ENCODE measurements around the gene SDCBP2. TPM values are rescaled to one million over a fixed set of nuclear protein-coding genes. Genes with fewer than 3 reads are reported as not detected.

The SDCBP2 gene
- total and polyA plus RNA-seq, 4 donors, result 1.9 to 6.1 (median 4.7) TPM

- no peak overlapping the region for H3K4me3 ChIP-seq (ENCODE audit: low read depth in 1 of 3, low read length in 3 of 3)
- peak; percentile 57 for DNase-seq (ENCODE audit: low spot score)
- TF ChIP-seq ZBTB33 (IDR thresholded peaks at IDR 0.05) (no peak), RAD21 (IDR thresholded peaks at IDR 0.05) (peak in 1 of 2 donors; percentile 47), FOXA2 (IDR thresholded peaks at IDR 0.05) (no peak), SP1 (IDR thresholded peaks at IDR 0.05) (peak; percentile 91), EGR1 (IDR thresholded peaks at IDR 0.05; ENCODE audit: low read depth in 2 of 2) (no peak), YY1 (IDR thresholded peaks at IDR 0.05) (peak; percentile 62), MAX (IDR thresholded peaks at IDR 0.05) (peak; percentile 31), HNF4A (conservative IDR thresholded peaks at IDR 0.05) (peak; percentile 94 to 96), HNF4G (IDR thresholded peaks at IDR 0.05) (peak; percentile 95), RXRA (IDR thresholded peaks at IDR 0.05) (peak; percentile 84 to 90), REST (IDR thresholded peaks at IDR 0.05) (peak; percentile 11), JUND (IDR thresholded peaks at IDR 0.05) (peak in 1 of 2 donors; percentile 18)
Observed at GRCh38 chr20:1327827-1328679, 886 bp downstream of the SDCBP2 start.

GRCh38 chr20:1327241-1327653 lies 1.7 kb downstream of the SDCBP2 start:
- TF ChIP-seq SP1 (IDR thresholded peaks at IDR 0.05), result no peak
- TF ChIP-seq GABPA (IDR thresholded peaks at IDR 0.05 in 1 of 2, conservative IDR thresholded peaks at IDR 0.05 in 1 of 2), result no peak
- TF ChIP-seq HNF4A (conservative IDR thresholded peaks at IDR 0.05), result no peak
- DNase-seq (ENCODE audit: low spot score), result peak; percentile 32
- H3K9ac ChIP-seq (ENCODE audit: low read depth in 1 of 2, low read length in 2 of 2), result no peak overlapping the region
- peak overlapping the region; percentile 100 for H3K27ac ChIP-seq (ENCODE audit: low read depth in 1 of 2, low read length in 2 of 2)
- H3K36me3 ChIP-seq (ENCODE audit: control insufficient read depth in 4 of 4, insufficient read depth in 3 of 4, low read depth in 1 of 4, low read length in 3 of 4), result no peaks in the 10 kb centered on the region
- no peaks in the 10 kb centered on the region for H3K9me3 ChIP-seq (ENCODE audit: control insufficient read depth in 4 of 4, low read length in 3 of 4)
- no peaks in the 10 kb centered on the region for H3K27me3 ChIP-seq (ENCODE audit: control insufficient read depth in 4 of 4, insufficient read depth in 4 of 4, low read length in 3 of 4)
- peaks cover 15 to 49% (median 35%) of the 10 kb centered on the region in 4 donors for H3K4me1 ChIP-seq (ENCODE audit: control insufficient read depth in 4 of 4, insufficient read depth in 4 of 4, low read length in 3 of 4)
- H3K4me3 ChIP-seq (ENCODE audit: low read depth in 1 of 3, low read length in 3 of 3), result no peak overlapping the region
- 71% methylated on average over 8 of the region's 8 CpGs for WGBS

More at GRCh38 chr20:1327827-1328679, 886 bp downstream of the SDCBP2 start:
- Histone ChIP-seq H3K9me3 (ENCODE audit: control insufficient read depth in 4 of 4, low read length in 3 of 4) (no peaks in the 10 kb centered on the region), H3K27me3 (ENCODE audit: control insufficient read depth in 4 of 4, insufficient read depth in 4 of 4, low read length in 3 of 4) (no peaks in the 10 kb centered on the region), H3K4me1 (ENCODE audit: control insufficient read depth in 4 of 4, insufficient read depth in 4 of 4, low read length in 3 of 4) (peaks cover 15 to 49% (median 35%) of the 10 kb centered on the region in 4 donors), H3K36me3 (ENCODE audit: control insufficient read depth in 4 of 4, insufficient read depth in 3 of 4, low read depth in 1 of 4, low read length in 3 of 4) (no peaks in the 10 kb centered on the region), H3K27ac (ENCODE audit: low read depth in 1 of 2, low read length in 2 of 2) (peak overlapping the region; percentile 100), H3K9ac (ENCODE audit: low read depth in 1 of 2, low read length in 2 of 2) (peak overlapping the region; percentile 15 to 49)
- 73% methylated on average over 7 of the region's 7 CpGs for WGBS
